Ascending aorta (tissue), 2 donors: ENCODE measurements around the gene NPAS1. TPM values are rescaled to one million over a fixed set of nuclear protein-coding genes. Genes with fewer than 3 reads are reported as not detected.

Experiments
- DNase-seq, 2 donors: peaks; one replicate each; pipeline ENCODE4 v3.0.0-alpha.2; 2019; ENCODE audit warnings: low spot score in 2 of 2
- H3K27ac ChIP-seq, 2 donors: fragments of 200-600 bp; sonication (generic); one replicate each; pipeline ENCODE4 v1.5.1; 2016 to 2017; ENCODE audit warnings: mild to moderate bottlenecking in 1 of 2
- H3K27me3 ChIP-seq: fragments of 200-600 bp; sonication (generic); one replicate; pipeline ENCODE4 v1.5.1; 2017
- H3K36me3 ChIP-seq, 2 donors: fragments of 200-600 bp; sonication (generic); one replicate each; pipeline ENCODE4 v1.5.1; 2016
- H3K4me1 ChIP-seq, 2 donors: fragments of 200-600 bp; sonication (generic); one replicate each; pipeline ENCODE4 v1.5.1; 2016 to 2017; ENCODE audit warnings: mild to moderate bottlenecking in 1 of 2
- H3K4me3 ChIP-seq, 2 donors: fragments of 200-600 bp; sonication (generic); one replicate each; pipeline ENCODE4 v1.5.1; 2016 to 2017; ENCODE audit warnings: mild to moderate bottlenecking in 1 of 2
- H3K9me3 ChIP-seq, 2 donors: fragments of 200-600 bp; sonication (generic); one replicate each; pipeline ENCODE4 v1.5.1; 2016
- CTCF ChIP-seq, 3 experiments: fragments of 200-600 bp in 2 of 3; fragments of 450-650 bp in 1 of 3; sonication (generic) in 2 of 3; IDR thresholded peaks; one replicate each; pipeline ENCODE4 v1.5.1; 2016 to 2019; ENCODE audit warnings: antibody characterized with exemption in 3 of 3, mild to moderate bottlenecking in 1 of 3, moderate library complexity in 1 of 3
- intact Hi-C: fragments of 100-400 bp; cut with DNase I; formaldehyde crosslinking; loops from one replicate; pipeline ENCODE4 v1.15.1; 2023
- total RNA-seq: library from RNA; depleted of rRNA; stranded (reverse); fragments of >200 nt; gene quantifications from one replicate; pipeline ENCODE4 v1.1.0, GENCODE V29; 2016

Gene NPAS1
- total RNA-seq, 1 donor from 2014 or later = not detected

GRCh38 chr19:47084879-47085439, 65.3 kb downstream of the NPAS1 start:
- Histone ChIP-seq H3K4me1 (no peaks in the 10 kb centered on the region), H3K27me3 (no peaks in the 10 kb centered on the region), H3K4me3 (no peak overlapping the region), H3K27ac (no peak overlapping the region), H3K9me3 (no peaks in the 10 kb centered on the region), H3K36me3 (peaks cover 81 to 94% of the 10 kb centered on the region in 2 donors)
- no peak for TF ChIP-seq CTCF (IDR thresholded peaks at IDR 0.05)
- intact Hi-C loops = no loop called here
- no peak for DNase-seq

- H3K27ac ChIP-seq = no peak overlapping the region
- H3K27me3 ChIP-seq = no peaks in the 10 kb centered on the region
- no peak overlapping the region for H3K4me3 ChIP-seq
- H3K9me3 ChIP-seq = no peaks in the 10 kb centered on the region
- intact Hi-C loops = no loop called here
- peaks cover 76 to 94% of the 10 kb centered on the region in 2 donors for H3K36me3 ChIP-seq
- no peak for DNase-seq
- TF ChIP-seq CTCF (IDR thresholded peaks at IDR 0.05) = no peak
- no peaks in the 10 kb centered on the region for H3K4me1 ChIP-seq
These were observed 66.6 kb downstream of the NPAS1 start for GRCh38 chr19:47086280-47086679.

GRCh38 chr19:47089767-47090350, 70.2 kb downstream of the NPAS1 start:
- no peaks in the 10 kb centered on the region for H3K9me3 ChIP-seq
- no peak for TF ChIP-seq CTCF (IDR thresholded peaks at IDR 0.05)
- H3K4me1 ChIP-seq = peaks cover under 1 to 3% of the 10 kb centered on the region in 2 donors
- no peak overlapping the region for H3K27ac ChIP-seq
- H3K36me3 ChIP-seq = peaks cover 55 to 71% of the 10 kb centered on the region in 2 donors
- no peak overlapping the region for H3K4me3 ChIP-seq
- no peak for DNase-seq
- intact Hi-C loops = no loop called here
- H3K27me3 ChIP-seq = no peaks in the 10 kb centered on the region

GRCh38 chr19:47093254-47093653, 73.6 kb downstream of the NPAS1 start:
- H3K27me3 ChIP-seq = no peaks in the 10 kb centered on the region
- H3K36me3 ChIP-seq = peaks cover 29 to 41% of the 10 kb centered on the region in 2 donors
- H3K4me3 ChIP-seq = no peak overlapping the region
- H3K27ac ChIP-seq = peak overlapping the region; percentile 60 to 65
- no peak for DNase-seq
- H3K9me3 ChIP-seq = no peaks in the 10 kb centered on the region
- intact Hi-C loops = no loop called here
- peaks cover 2 to 17% of the 10 kb centered on the region in 2 donors for H3K4me1 ChIP-seq
- no peak for TF ChIP-seq CTCF (IDR thresholded peaks at IDR 0.05)

GRCh38 chr19:47093841-47094240, 74.2 kb downstream of the NPAS1 start:
- Histone ChIP-seq H3K9me3 (no peaks in the 10 kb centered on the region), H3K4me1 (peaks cover 2 to 17% of the 10 kb centered on the region in 2 donors), H3K4me3 (no peak overlapping the region), H3K27me3 (no peaks in the 10 kb centered on the region), H3K36me3 (peaks cover 24 to 35% of the 10 kb centered on the region in 2 donors), H3K27ac (peak overlapping the region; percentile 60 to 65)
- no peak for TF ChIP-seq CTCF (IDR thresholded peaks at IDR 0.05)
- intact Hi-C loops = no loop called here
- no peak for DNase-seq
